Esophagus (tissue), 2 donors: Measurements from ENCODE around the gene ANKRD33B. TPM values are rescaled to one million over a fixed set of nuclear protein-coding genes. Genes with fewer than 3 reads are reported as not detected.
A peak's percentile ranks its signal among the peaks of the same experiment; 100 is the strongest.

Experiments used
- H3K27ac ChIP-seq, 2 donors: one replicate each; pipeline ENCODE4 v1.5.1; 2013; ENCODE audit warnings: low read depth in 2 of 2, mild to moderate bottlenecking in 2 of 2, inconsistent platforms in 1 of 2, low read length in 1 of 2, moderate library complexity in 1 of 2
- H3K27me3 ChIP-seq, 2 donors: one replicate each; pipeline ENCODE4 v1.6.1; 2013; ENCODE audit warnings: low read length in 2 of 2, control low read depth in 1 of 2, mild to moderate bottlenecking in 1 of 2; ENCODE audit not compliant: insufficient read depth in 2 of 2, control insufficient read depth in 1 of 2
- H3K36me3 ChIP-seq, 2 donors: one replicate each; pipeline ENCODE4 v1.6.1; 2013; ENCODE audit warnings: low read length in 1 of 2; ENCODE audit not compliant: control insufficient read depth in 2 of 2, insufficient read depth in 2 of 2
- H3K4me1 ChIP-seq, 2 donors: one replicate each; pipeline ENCODE4 v1.6.1; 2013; ENCODE audit warnings: low read length in 1 of 2; ENCODE audit not compliant: control insufficient read depth in 2 of 2, insufficient read depth in 2 of 2
- H3K4me3 ChIP-seq, 2 donors: one replicate each; pipeline ENCODE4 v1.5.1; 2013; ENCODE audit warnings: low read length in 2 of 2, mild to moderate bottlenecking in 2 of 2, low read depth in 1 of 2, moderate library complexity in 1 of 2
- H3K9me3 ChIP-seq, 2 donors: one replicate each; pipeline ENCODE4 v1.6.1; 2013; ENCODE audit warnings: mild to moderate bottlenecking in 2 of 2, low read depth in 1 of 2, low read length in 1 of 2, moderate library complexity in 1 of 2; ENCODE audit not compliant: control insufficient read depth in 2 of 2, insufficient read depth in 1 of 2
- WGBS, 2 donors: extraction: QIAGEN DNeasy Blood & Tissue Kit; methylation state at CpG; one replicate each; pipeline ENCODE4 v1.1.7; 2013; 5-methylcytosine and 5-hydroxymethylcytosine counted together
- polyA plus RNA-seq, 2 donors: library from polyadenylated mRNA; stranded (reverse); fragments of 200-250 nt; gene quantifications; one replicate each; pipeline ENCODE4 v1.2.3, GENCODE V29; 2013
- donor health status: healthy with polysubstance abuse.
- donor health status: Bipolar disorder and iron deficiency.

ANKRD33B gene
- polyA plus RNA-seq, 2 donors = 0.55 to 1.3 TPM

- Histone ChIP-seq H3K27me3 (no peaks in the 10 kb centered on the region), H3K27ac (no peak overlapping the region), H3K4me3 (no peak overlapping the region), H3K4me1 (peaks cover 0 to 3% of the 10 kb centered on the region in 2 donors), H3K36me3 (no peaks in the 10 kb centered on the region), H3K9me3 (no peaks in the 10 kb centered on the region)
- 75 to 83% methylated on average over 6 of the region's 6 CpGs for WGBS, 2 donors
Observed at GRCh38 chr5:10591159-10591558, 27.3 kb downstream of the ANKRD33B start.

GRCh38 chr5:10591966-10592365 lies 28.1 kb downstream of the ANKRD33B start:
- Histone ChIP-seq H3K27me3 (no peaks in the 10 kb centered on the region), H3K36me3 (no peaks in the 10 kb centered on the region), H3K4me1 (peaks cover 0 to 3% of the 10 kb centered on the region in 2 donors), H3K9me3 (no peaks in the 10 kb centered on the region), H3K27ac (no peak overlapping the region), H3K4me3 (no peak overlapping the region)
- WGBS, 2 donors = 66 to 79% methylated on average over 3 of the region's 3 CpGs

- Histone ChIP-seq H3K9me3 (no peaks in the 10 kb centered on the region), H3K4me3 (no peak overlapping the region), H3K27me3 (no peaks in the 10 kb centered on the region), H3K36me3 (no peaks in the 10 kb centered on the region), H3K27ac (no peak overlapping the region), H3K4me1 (peaks cover 0 to 3% of the 10 kb centered on the region in 2 donors)
Observed at GRCh38 chr5:10592601-10593000, 28.7 kb downstream of the ANKRD33B start.

- no peak overlapping the region for H3K4me3 ChIP-seq
- 76 to 90% methylated on average over 7 of the region's 7 CpGs for WGBS, 2 donors
- H3K4me1 ChIP-seq = peaks cover 0 to 3% of the 10 kb centered on the region in 2 donors
- no peaks in the 10 kb centered on the region for H3K27me3 ChIP-seq
- no peak overlapping the region for H3K27ac ChIP-seq
- no peaks in the 10 kb centered on the region for H3K36me3 ChIP-seq
- H3K9me3 ChIP-seq = no peaks in the 10 kb centered on the region
Observed at GRCh38 chr5:10593531-10594181, 29.8 kb downstream of the ANKRD33B start.

- Histone ChIP-seq H3K4me3 (no peak overlapping the region), H3K27ac (no peak overlapping the region), H3K36me3 (no peaks in the 10 kb centered on the region), H3K4me1 (peaks cover 0 to 3% of the 10 kb centered on the region in 2 donors), H3K27me3 (no peaks in the 10 kb centered on the region), H3K9me3 (no peaks in the 10 kb centered on the region)
- 87 to 92% methylated on average over 11 of the region's 11 CpGs for WGBS, 2 donors
Observed at GRCh38 chr5:10594591-10595210, 30.8 kb downstream of the ANKRD33B start.

- H3K27ac ChIP-seq = peak overlapping the region; percentile 77 to 78
- no peaks in the 10 kb centered on the region for H3K36me3 ChIP-seq
- no peak overlapping the region for H3K4me3 ChIP-seq
- no peaks in the 10 kb centered on the region for H3K27me3 ChIP-seq
- 89 to 91% methylated on average over 6 of the region's 6 CpGs for WGBS, 2 donors
- peaks cover 0 to 3% of the 10 kb centered on the region in 2 donors for H3K4me1 ChIP-seq
- H3K9me3 ChIP-seq = no peaks in the 10 kb centered on the region
Observed at GRCh38 chr5:10595293-10595671, 31.4 kb downstream of the ANKRD33B start.

- no peaks in the 10 kb centered on the region for H3K27me3 ChIP-seq
- no peaks in the 10 kb centered on the region for H3K9me3 ChIP-seq
- H3K4me3 ChIP-seq = no peak overlapping the region
- peaks cover 0 to 3% of the 10 kb centered on the region in 2 donors for H3K4me1 ChIP-seq
- H3K36me3 ChIP-seq = no peaks in the 10 kb centered on the region
- H3K27ac ChIP-seq = peak overlapping the region; percentile 77 to 78
- WGBS, 2 donors = 13 to 23% methylated on average over 8 of the region's 8 CpGs
Observed at GRCh38 chr5:10595672-10596309, 31.9 kb downstream of the ANKRD33B start.

- Histone ChIP-seq H3K4me3 (no peak overlapping the region), H3K36me3 (no peaks in the 10 kb centered on the region), H3K27ac (peak overlapping the region; percentile 50 to 55), H3K4me1 (peaks cover 2 to 7% of the 10 kb centered on the region in 2 donors), H3K9me3 (no peaks in the 10 kb centered on the region), H3K27me3 (no peaks in the 10 kb centered on the region)
- WGBS, 2 donors = 80% methylated on average over 3 of the region's 3 CpGs
Observed at GRCh38 chr5:10596310-10596703, 32.4 kb downstream of the ANKRD33B start.

GRCh38 chr5:10596886-10597451 lies 33.1 kb downstream of the ANKRD33B start:
- H3K36me3 ChIP-seq = no peaks in the 10 kb centered on the region
- H3K4me3 ChIP-seq = no peak overlapping the region
- 73 to 93% methylated on average over 1 of the region's 1 CpG for WGBS, 2 donors
- no peaks in the 10 kb centered on the region for H3K27me3 ChIP-seq
- peaks cover 2 to 8% of the 10 kb centered on the region in 2 donors for H3K4me1 ChIP-seq
- no peak overlapping the region for H3K27ac ChIP-seq
- no peaks in the 10 kb centered on the region for H3K9me3 ChIP-seq
